ENCODE data around the gene RAB5B.

The RAB5B gene

GRCh38 chr12:55933169-55933798 is 40.6 kb upstream of the RAB5B start:
- peak overlapping the region; percentile 99 for H3K4me3 Mint-ChIP-seq
- no peaks in the 10 kb centered on the region for H3K9me3 Mint-ChIP-seq
- DNase-seq (ENCODE audit: low spot score in 2 of 2) (no peak), ATAC-seq (replicated peaks; ENCODE audit: extremely low read depth, poor library complexity, severe bottlenecking) (no peak)
- peaks cover 80% of the 10 kb centered on the region for H3K4me1 Mint-ChIP-seq
- peak overlapping the region; percentile 99 for H3K27ac Mint-ChIP-seq (ENCODE audit: low read depth)
- H3K36me3 Mint-ChIP-seq (ENCODE audit: insufficient read depth): peaks cover 58% of the 10 kb centered on the region
- no peaks in the 10 kb centered on the region for H3K27me3 Mint-ChIP-seq

- Mint-ChIP-seq H3K36me3 (ENCODE audit: insufficient read depth) (peaks cover 61% of the 10 kb centered on the region), H3K27ac (ENCODE audit: low read depth) (peak overlapping the region; percentile 86), H3K27me3 (no peaks in the 10 kb centered on the region), H3K9me3 (no peaks in the 10 kb centered on the region), H3K4me1 (peaks cover 85% of the 10 kb centered on the region), H3K4me3 (peak overlapping the region; percentile 99)
- DNase-seq (ENCODE audit: low spot score in 2 of 2): no peak
- no peak for ATAC-seq (replicated peaks; ENCODE audit: extremely low read depth, poor library complexity, severe bottlenecking)
Observed at GRCh38 chr12:55933799-55934742, 39.8 kb upstream of the RAB5B start.

- H3K4me1 Mint-ChIP-seq: peaks cover 85% of the 10 kb centered on the region
- H3K36me3 Mint-ChIP-seq (ENCODE audit: insufficient read depth): peaks cover 58% of the 10 kb centered on the region
- DNase-seq (ENCODE audit: low spot score in 2 of 2) (no peak), ATAC-seq (replicated peaks; ENCODE audit: extremely low read depth, poor library complexity, severe bottlenecking) (no peak)
- peak overlapping the region; percentile 99 for H3K4me3 Mint-ChIP-seq
- H3K9me3 Mint-ChIP-seq: no peaks in the 10 kb centered on the region
- no peaks in the 10 kb centered on the region for H3K27me3 Mint-ChIP-seq
- H3K27ac Mint-ChIP-seq (ENCODE audit: low read depth): peak overlapping the region; percentile 86
Observed at GRCh38 chr12:55934773-55935172, 39.1 kb upstream of the RAB5B start.

- peaks cover 61% of the 10 kb centered on the region for H3K36me3 Mint-ChIP-seq (ENCODE audit: insufficient read depth)
- H3K9me3 Mint-ChIP-seq: no peaks in the 10 kb centered on the region
- peaks cover 85% of the 10 kb centered on the region for H3K4me1 Mint-ChIP-seq
- DNase-seq (ENCODE audit: low spot score in 2 of 2) (no peak), ATAC-seq (replicated peaks; ENCODE audit: extremely low read depth, poor library complexity, severe bottlenecking) (no peak)
- no peaks in the 10 kb centered on the region for H3K27me3 Mint-ChIP-seq
- peak overlapping the region; percentile 86 for H3K27ac Mint-ChIP-seq (ENCODE audit: low read depth)
- peak overlapping the region; percentile 99 for H3K4me3 Mint-ChIP-seq
Observed at GRCh38 chr12:55935738-55936151, 38.1 kb upstream of the RAB5B start.

- ATAC-seq (replicated peaks; ENCODE audit: extremely low read depth, poor library complexity, severe bottlenecking): no peak
- H3K9me3 Mint-ChIP-seq: no peaks in the 10 kb centered on the region
- H3K27ac Mint-ChIP-seq (ENCODE audit: low read depth): peak overlapping the region; percentile 67
- H3K4me1 Mint-ChIP-seq: peaks cover 82% of the 10 kb centered on the region
- no peak overlapping the region for H3K4me3 Mint-ChIP-seq
- H3K27me3 Mint-ChIP-seq: no peaks in the 10 kb centered on the region
- no peak for DNase-seq (ENCODE audit: low spot score in 2 of 2)
- H3K36me3 Mint-ChIP-seq (ENCODE audit: insufficient read depth): peaks cover 60% of the 10 kb centered on the region
Observed at GRCh38 chr12:55937981-55938380, 35.9 kb upstream of the RAB5B start.

- ATAC-seq (replicated peaks; ENCODE audit: extremely low read depth, poor library complexity, severe bottlenecking): no peak
- Mint-ChIP-seq H3K4me3 (no peak overlapping the region), H3K9me3 (no peaks in the 10 kb centered on the region), H3K36me3 (ENCODE audit: insufficient read depth) (peaks cover 65% of the 10 kb centered on the region), H3K27me3 (no peaks in the 10 kb centered on the region), H3K4me1 (peaks cover 75% of the 10 kb centered on the region), H3K27ac (ENCODE audit: low read depth) (no peak overlapping the region)
- DNase-seq (ENCODE audit: low spot score in 2 of 2): no peak
Observed at GRCh38 chr12:55938826-55939501, 34.9 kb upstream of the RAB5B start.

GRCh38 chr12:55940065-55940732 is 33.7 kb upstream of the RAB5B start:
- Mint-ChIP-seq H3K4me3 (no peak overlapping the region), H3K36me3 (ENCODE audit: insufficient read depth) (peaks cover 71% of the 10 kb centered on the region), H3K4me1 (peaks cover 63% of the 10 kb centered on the region), H3K9me3 (no peaks in the 10 kb centered on the region), H3K27me3 (no peaks in the 10 kb centered on the region), H3K27ac (ENCODE audit: low read depth) (peak overlapping the region; percentile 58)
- ATAC-seq (replicated peaks; ENCODE audit: extremely low read depth, poor library complexity, severe bottlenecking) (peak; percentile 98), DNase-seq (ENCODE audit: low spot score in 2 of 2) (peak; percentile 77 to 78)

GRCh38 chr12:55942055-55942454 is 31.8 kb upstream of the RAB5B start:
- peaks cover 74% of the 10 kb centered on the region for H3K36me3 Mint-ChIP-seq (ENCODE audit: insufficient read depth)
- peaks cover 55% of the 10 kb centered on the region for H3K4me1 Mint-ChIP-seq

GRCh38 chr12:55942577-55943136 is 31.2 kb upstream of the RAB5B start:
- DNase-seq (ENCODE audit: low spot score in 2 of 2) (no peak), ATAC-seq (replicated peaks; ENCODE audit: extremely low read depth, poor library complexity, severe bottlenecking) (no peak)
- Mint-ChIP-seq H3K36me3 (ENCODE audit: insufficient read depth) (peaks cover 73% of the 10 kb centered on the region), H3K4me1 (peaks cover 49% of the 10 kb centered on the region), H3K27ac (ENCODE audit: low read depth) (no peak overlapping the region), H3K4me3 (no peak overlapping the region), H3K27me3 (no peaks in the 10 kb centered on the region), H3K9me3 (no peaks in the 10 kb centered on the region)

More at GRCh38 chr12:55942055-55942454, 31.8 kb upstream of the RAB5B start:
- Mint-ChIP-seq H3K27ac (ENCODE audit: low read depth) (peak overlapping the region; percentile 41), H3K9me3 (no peaks in the 10 kb centered on the region), H3K27me3 (no peaks in the 10 kb centered on the region), H3K4me3 (no peak overlapping the region)
- ATAC-seq (replicated peaks; ENCODE audit: extremely low read depth, poor library complexity, severe bottlenecking) (no peak), DNase-seq (ENCODE audit: low spot score in 2 of 2) (no peak)

- H3K27ac Mint-ChIP-seq (ENCODE audit: low read depth): no peak overlapping the region
- peaks cover 19% of the 10 kb centered on the region for H3K4me1 Mint-ChIP-seq
- no peaks in the 10 kb centered on the region for H3K27me3 Mint-ChIP-seq
- peaks cover 83% of the 10 kb centered on the region for H3K36me3 Mint-ChIP-seq (ENCODE audit: insufficient read depth)
- DNase-seq (ENCODE audit: low spot score in 2 of 2) (no peak), ATAC-seq (replicated peaks; ENCODE audit: extremely low read depth, poor library complexity, severe bottlenecking) (no peak)
- H3K9me3 Mint-ChIP-seq: no peaks in the 10 kb centered on the region
- H3K4me3 Mint-ChIP-seq: no peak overlapping the region
Observed at GRCh38 chr12:55946553-55946952, 27.3 kb upstream of the RAB5B start.

- Mint-ChIP-seq H3K9me3 (no peaks in the 10 kb centered on the region), H3K4me1 (peaks cover 10% of the 10 kb centered on the region), H3K27ac (ENCODE audit: low read depth) (peak overlapping the region; percentile 52), H3K4me3 (no peak overlapping the region), H3K36me3 (ENCODE audit: insufficient read depth) (peaks cover 25% of the 10 kb centered on the region), H3K27me3 (no peaks in the 10 kb centered on the region)
- DNase-seq (ENCODE audit: low spot score in 2 of 2) (no peak), ATAC-seq (replicated peaks; ENCODE audit: extremely low read depth, poor library complexity, severe bottlenecking) (no peak)
Observed at GRCh38 chr12:55955344-55955743, 18.5 kb upstream of the RAB5B start.

Data from central memory CD8-positive, alpha-beta T cell (primary cell).